ENCODE measurements around the gene ZNF436.

DNA sequence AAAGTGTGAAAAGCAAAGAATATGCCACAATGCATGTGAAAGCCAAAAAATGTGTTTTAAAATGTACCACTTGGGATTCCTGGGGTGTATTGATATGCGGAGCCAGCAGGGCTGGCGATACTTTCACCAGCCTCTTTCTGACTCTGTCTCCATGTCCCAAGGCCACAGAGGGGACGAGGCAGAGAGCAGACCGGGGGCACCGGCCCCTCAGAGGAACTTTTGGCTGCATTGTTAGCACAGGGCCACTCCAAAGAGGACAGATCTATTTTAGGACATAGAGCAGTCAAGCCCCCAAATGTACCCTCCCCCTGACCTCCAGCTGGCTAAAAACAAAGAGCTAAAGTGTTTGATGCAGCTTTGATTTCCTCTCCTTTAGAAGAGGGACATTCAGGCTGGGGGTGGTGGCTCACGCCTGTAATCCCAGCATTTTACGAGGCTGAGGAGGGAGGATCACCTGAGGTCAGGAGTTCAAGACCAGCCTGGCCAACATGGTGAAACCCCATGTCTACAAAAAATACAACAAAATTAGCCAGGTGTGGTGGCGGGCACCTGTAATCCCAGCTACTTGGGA is 25.6 kb upstream of the ZNF436 start:
- TF ChIP-seq POLR2A (IDR thresholded peaks at IDR 0.05) (no peak), POLR2AphosphoS5 (IDR thresholded peaks at IDR 0.05) (no peak)
- TF ChIP-seq, protein P1, sequence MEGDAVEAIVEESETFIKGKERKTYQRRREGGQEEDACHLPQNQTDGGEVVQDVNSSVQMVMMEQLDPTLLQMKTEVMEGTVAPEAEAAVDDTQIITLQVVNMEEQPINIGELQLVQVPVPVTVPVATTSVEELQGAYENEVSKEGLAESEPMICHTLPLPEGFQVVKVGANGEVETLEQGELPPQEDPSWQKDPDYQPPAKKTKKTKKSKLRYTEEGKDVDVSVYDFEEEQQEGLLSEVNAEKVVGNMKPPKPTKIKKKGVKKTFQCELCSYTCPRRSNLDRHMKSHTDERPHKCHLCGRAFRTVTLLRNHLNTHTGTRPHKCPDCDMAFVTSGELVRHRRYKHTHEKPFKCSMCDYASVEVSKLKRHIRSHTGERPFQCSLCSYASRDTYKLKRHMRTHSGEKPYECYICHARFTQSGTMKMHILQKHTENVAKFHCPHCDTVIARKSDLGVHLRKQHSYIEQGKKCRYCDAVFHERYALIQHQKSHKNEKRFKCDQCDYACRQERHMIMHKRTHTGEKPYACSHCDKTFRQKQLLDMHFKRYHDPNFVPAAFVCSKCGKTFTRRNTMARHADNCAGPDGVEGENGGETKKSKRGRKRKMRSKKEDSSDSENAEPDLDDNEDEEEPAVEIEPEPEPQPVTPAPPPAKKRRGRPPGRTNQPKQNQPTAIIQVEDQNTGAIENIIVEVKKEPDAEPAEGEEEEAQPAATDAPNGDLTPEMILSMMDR (IDR thresholded peaks at IDR 0.05): no peak

All from transverse colon (tissue), 4 donors.